ENCODE results near the gene HOXC12.

HOXC12 gene

GRCh38 chr12:53928054-53928835 lies 26.5 kb upstream of the HOXC12 start:
- in situ Hi-C loops (cut with MboI; ENCODE audit: low sequenced_read_pairs, unreplicated experiment) = no loop called here
- DNase-seq (ENCODE audit: low spot score) = peak; percentile 6
- TF ChIP-seq, protein P1, sequence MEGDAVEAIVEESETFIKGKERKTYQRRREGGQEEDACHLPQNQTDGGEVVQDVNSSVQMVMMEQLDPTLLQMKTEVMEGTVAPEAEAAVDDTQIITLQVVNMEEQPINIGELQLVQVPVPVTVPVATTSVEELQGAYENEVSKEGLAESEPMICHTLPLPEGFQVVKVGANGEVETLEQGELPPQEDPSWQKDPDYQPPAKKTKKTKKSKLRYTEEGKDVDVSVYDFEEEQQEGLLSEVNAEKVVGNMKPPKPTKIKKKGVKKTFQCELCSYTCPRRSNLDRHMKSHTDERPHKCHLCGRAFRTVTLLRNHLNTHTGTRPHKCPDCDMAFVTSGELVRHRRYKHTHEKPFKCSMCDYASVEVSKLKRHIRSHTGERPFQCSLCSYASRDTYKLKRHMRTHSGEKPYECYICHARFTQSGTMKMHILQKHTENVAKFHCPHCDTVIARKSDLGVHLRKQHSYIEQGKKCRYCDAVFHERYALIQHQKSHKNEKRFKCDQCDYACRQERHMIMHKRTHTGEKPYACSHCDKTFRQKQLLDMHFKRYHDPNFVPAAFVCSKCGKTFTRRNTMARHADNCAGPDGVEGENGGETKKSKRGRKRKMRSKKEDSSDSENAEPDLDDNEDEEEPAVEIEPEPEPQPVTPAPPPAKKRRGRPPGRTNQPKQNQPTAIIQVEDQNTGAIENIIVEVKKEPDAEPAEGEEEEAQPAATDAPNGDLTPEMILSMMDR (IDR thresholded peaks at IDR 0.05; ENCODE audit: borderline replicate concordance, control extremely low read depth, extremely low read depth, insufficient read depth, missing control alignments) = no peak

DNA sequence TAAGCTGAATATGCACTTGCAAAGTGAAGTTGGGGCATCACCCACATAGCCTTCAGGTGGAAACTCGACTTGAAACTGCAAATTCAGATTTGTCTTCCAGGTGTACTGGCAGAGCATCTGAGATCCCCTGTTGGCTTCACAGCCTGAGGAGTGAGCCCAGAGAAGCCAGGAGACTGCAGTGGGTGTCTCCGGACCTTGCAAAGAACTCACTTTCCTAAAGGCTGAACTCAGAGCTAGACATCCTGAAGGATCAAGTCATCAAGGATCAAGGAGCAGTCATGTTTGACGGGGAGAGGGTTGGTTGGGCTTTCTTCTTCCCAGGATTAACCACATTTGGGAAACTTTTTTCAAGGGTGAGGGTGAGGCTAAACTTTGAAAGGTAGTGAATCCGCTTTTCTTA lies 25.2 kb upstream of the HOXC12 start:
- DNase-seq (ENCODE audit: low spot score) = no peak
- in situ Hi-C loops (cut with MboI; ENCODE audit: low sequenced_read_pairs, unreplicated experiment) = no loop called here
- TF ChIP-seq, protein P1 (IDR thresholded peaks at IDR 0.05; ENCODE audit: borderline replicate concordance, control extremely low read depth, extremely low read depth, insufficient read depth, missing control alignments) = no peak

GRCh38 chr12:53930591-53931255 lies 24.0 kb upstream of the HOXC12 start:
- TF ChIP-seq, protein P1 (IDR thresholded peaks at IDR 0.05; ENCODE audit: borderline replicate concordance, control extremely low read depth, extremely low read depth, insufficient read depth, missing control alignments) = no peak
- in situ Hi-C loops (cut with MboI; ENCODE audit: low sequenced_read_pairs, unreplicated experiment) = no loop called here
- DNase-seq (ENCODE audit: low spot score) = peak; percentile 4

DNA sequence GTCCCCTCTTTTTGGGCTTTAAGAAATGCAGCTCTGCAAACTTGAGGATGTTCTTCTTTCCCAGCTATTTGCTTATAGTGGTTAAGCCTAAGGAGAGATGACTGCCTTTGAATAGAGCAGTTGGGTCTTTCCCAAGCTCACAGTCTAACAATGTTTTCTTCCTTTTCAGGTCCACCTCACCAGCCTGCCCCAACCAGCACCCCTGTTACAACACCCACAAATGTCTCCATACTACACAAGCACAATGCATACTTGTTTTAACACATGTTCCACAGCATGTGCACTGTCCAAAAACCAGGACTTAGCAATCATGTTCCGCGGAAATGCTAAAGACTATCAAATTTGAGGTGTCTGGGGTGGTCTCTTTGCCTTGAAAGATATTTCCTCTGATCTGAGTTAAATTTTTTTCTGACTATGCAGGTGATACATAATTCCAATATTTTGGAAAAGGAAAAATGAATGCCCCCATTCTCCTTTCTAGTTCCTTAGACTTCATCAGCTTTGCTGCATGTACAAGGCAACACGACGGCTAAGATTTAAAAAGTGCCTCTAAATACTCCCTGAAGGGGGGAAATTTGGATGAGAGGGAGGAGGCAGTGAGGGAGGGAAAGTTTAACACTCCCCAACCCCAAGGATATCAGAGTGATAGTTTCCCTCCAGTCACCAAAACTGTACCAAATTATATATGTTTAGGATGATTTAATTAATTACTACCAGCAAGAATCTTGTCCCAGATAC lies 22.7 kb upstream of the HOXC12 start:
- DNase-seq (ENCODE audit: low spot score) = no peak
- in situ Hi-C loops (cut with MboI; ENCODE audit: low sequenced_read_pairs, unreplicated experiment) = no loop called here
- TF ChIP-seq, protein P1 (IDR thresholded peaks at IDR 0.05; ENCODE audit: borderline replicate concordance, control extremely low read depth, extremely low read depth, insufficient read depth, missing control alignments) = no peak

DNA sequence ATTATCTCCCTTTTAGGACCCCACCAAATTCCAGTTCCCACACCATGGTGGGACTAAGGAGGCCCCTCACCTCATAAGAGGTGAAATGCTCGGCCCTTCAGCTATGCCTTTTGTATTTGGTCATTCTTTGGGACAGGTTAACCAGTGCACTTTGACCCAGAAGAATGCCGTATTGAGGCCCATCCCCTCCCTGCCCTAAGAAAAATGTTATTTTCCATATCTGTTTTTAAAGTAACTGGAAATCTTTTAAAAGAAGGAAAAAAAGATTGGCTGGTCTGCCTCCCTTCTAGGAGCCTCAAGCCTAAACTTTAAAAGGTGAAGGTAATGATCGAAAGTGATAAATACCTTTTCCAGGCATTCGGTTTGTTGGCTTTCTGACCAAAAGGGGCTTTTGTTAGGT lies 21.8 kb upstream of the HOXC12 start:
- in situ Hi-C loops (cut with MboI; ENCODE audit: low sequenced_read_pairs, unreplicated experiment) = no loop called here

More for the DNA sequence above, 21.8 kb upstream of the HOXC12 start:
- TF ChIP-seq, protein P1 (IDR thresholded peaks at IDR 0.05; ENCODE audit: borderline replicate concordance, control extremely low read depth, extremely low read depth, insufficient read depth, missing control alignments) = no peak
- DNase-seq (ENCODE audit: low spot score) = no peak
